HG02885 (cell line): ENCODE data around the gene ZMYND8.
A peak's percentile ranks its signal among the peaks of the same experiment; 100 is the strongest.
"Not testable (repeated sequence)": the region's sequence is repeated elsewhere in the genome, so short reads cannot be mapped to it uniquely, and the experiment has no call there.

Experiments
- ATAC-seq: cut with Tn5 transposase; IDR thresholded peaks from one replicate; pipeline ENCODE4 v1.9.1; 2021; ENCODE audit warnings: mild to moderate bottlenecking; ENCODE audit not compliant: unreplicated experiment, poor library complexity

The ZMYND8 gene

GRCh38 chr20:47373206-47373733, 16.8 kb upstream of the ZMYND8 start:
- ATAC-seq = no peak

- no peak for ATAC-seq
Observed at GRCh38 chr20:47370850-47371782, 14.6 kb upstream of the ZMYND8 start.

- no peak for ATAC-seq
Observed at GRCh38 chr20:47370214-47370613, 13.7 kb upstream of the ZMYND8 start.

GRCh38 chr20:47368301-47368700, 11.8 kb upstream of the ZMYND8 start:
- no peak for ATAC-seq

GRCh38 chr20:47366301-47366700, 9.8 kb upstream of the ZMYND8 start:
- ATAC-seq = not testable (repeated sequence)

- no peak for ATAC-seq
Observed at GRCh38 chr20:47365023-47365764, 8.7 kb upstream of the ZMYND8 start.

GRCh38 chr20:47362361-47363219, 6.1 kb upstream of the ZMYND8 start:
- ATAC-seq = no peak

- ATAC-seq = no peak
Observed at GRCh38 chr20:47361057-47361915, 4.8 kb upstream of the ZMYND8 start.

- no peak for ATAC-seq
Observed at GRCh38 chr20:47360297-47361056, 4.0 kb upstream of the ZMYND8 start.

GRCh38 chr20:47359530-47360296, 3.2 kb upstream of the ZMYND8 start:
- no peak for ATAC-seq

- ATAC-seq = no peak
Observed at GRCh38 chr20:47358672-47359529, 2.4 kb upstream of the ZMYND8 start.

GRCh38 chr20:47358039-47358671, 1.7 kb upstream of the ZMYND8 start:
- no peak for ATAC-seq

GRCh38 chr20:47357296-47358038, 968 bp upstream of the ZMYND8 start:
- ATAC-seq = peak; percentile 53

GRCh38 chr20:47356220-47356525, 326 bp downstream of the ZMYND8 start:
- no peak for ATAC-seq

- no peak for ATAC-seq
Observed at GRCh38 chr20:47355489-47356219, 845 bp downstream of the ZMYND8 start.
